GM21528 (cell line): ENCODE data around the gene EMD.
A peak's percentile ranks its signal among the peaks of the same experiment; 100 is the strongest.

ENCODE experiments used
- ATAC-seq: cut with Tn5 transposase; IDR thresholded peaks from one replicate; pipeline ENCODE4 v1.9.1; 2021; ENCODE audit warnings: mild to moderate bottlenecking, moderate library complexity; ENCODE audit not compliant: unreplicated experiment, low FRiP score

EMD gene

DNA sequence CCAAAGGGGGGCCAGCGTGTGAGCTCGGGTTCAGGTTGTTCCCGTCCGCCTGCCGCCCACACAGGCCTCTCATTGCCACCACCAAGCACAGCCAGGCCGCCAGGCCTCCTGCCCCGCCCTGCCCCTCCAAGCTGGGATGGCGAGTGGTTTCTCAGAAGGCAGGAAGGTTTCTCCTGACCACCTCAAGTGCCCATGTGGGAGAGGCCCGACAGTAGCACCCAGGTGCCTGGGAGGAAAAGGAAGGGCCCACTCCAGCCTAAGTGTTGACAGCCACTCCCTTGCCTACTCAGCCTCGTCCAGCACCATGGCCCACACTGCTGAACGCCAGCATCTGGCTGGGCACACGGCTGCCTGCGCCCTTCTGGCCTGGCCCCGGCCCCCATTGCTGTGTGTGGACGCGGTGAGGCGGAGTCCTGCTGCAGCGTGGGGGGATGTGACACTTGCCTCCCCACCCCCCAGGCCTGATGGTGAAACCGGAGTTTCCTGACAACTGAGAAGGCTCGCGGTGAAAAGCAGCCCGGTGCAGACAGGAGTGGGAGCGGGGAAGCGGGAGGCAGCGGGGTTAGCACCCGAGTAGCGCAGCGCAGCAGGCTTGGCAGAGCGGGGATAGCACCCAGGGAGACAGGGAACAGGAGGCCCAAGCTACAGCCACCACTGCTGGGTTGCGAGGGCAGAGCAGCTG is 23.9 kb upstream of the EMD start:
- no peak for ATAC-seq

- no peak for ATAC-seq
These were observed 23.3 kb upstream of the EMD start for GRCh38 chrX:154355776-154356140.

- ATAC-seq: no peak
These were observed 22.5 kb upstream of the EMD start for GRCh38 chrX:154356596-154356995.

GRCh38 chrX:154357205-154357604 is 21.9 kb upstream of the EMD start:
- ATAC-seq: no peak

GRCh38 chrX:154358011-154358410 is 21.1 kb upstream of the EMD start:
- ATAC-seq: no peak

- no peak for ATAC-seq
These were observed 20.3 kb upstream of the EMD start for GRCh38 chrX:154358829-154359228.

DNA sequence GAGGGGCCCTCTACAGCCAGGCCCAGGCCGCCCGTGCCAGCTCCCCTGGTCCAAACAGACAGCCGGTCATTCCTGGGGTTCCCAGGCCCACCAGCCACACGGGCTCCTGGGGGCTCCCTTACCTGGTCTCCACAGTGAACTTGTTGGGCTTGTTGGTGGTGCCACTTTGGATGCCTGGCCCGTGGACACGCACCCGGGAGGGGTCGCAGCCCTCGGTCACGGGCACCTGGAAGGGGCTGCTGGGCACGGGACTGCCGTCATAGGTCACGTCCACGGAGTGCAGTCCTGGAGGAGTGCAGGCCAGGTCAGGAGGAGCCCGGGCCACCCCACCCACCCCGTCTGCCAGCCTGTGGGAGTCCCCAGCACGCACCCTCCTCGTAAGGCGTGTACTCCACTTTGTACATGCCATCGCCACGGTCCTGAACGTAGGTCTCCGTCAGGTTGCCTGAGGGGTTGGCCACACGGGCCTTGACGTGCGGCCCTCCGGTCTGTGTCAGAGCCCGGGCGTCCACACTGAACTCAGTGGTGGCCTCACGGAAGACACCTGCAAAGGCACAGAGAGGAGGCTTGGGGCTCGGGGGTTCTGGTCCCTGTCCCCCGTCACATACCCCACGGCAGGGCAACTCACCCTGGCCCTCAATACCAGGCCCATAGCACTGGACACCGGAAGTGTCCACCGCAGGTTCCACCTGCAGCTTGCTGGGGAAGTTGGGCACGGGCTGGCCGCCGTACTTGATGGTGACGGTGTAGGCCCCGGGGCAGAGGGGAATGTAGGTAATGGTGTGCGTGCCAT is 19.5 kb upstream of the EMD start:
- no peak for ATAC-seq

GRCh38 chrX:154360155-154360713 is 18.9 kb upstream of the EMD start:
- no peak for ATAC-seq

- ATAC-seq: no peak
These were observed 16.9 kb upstream of the EMD start for GRCh38 chrX:154362085-154362742.

DNA sequence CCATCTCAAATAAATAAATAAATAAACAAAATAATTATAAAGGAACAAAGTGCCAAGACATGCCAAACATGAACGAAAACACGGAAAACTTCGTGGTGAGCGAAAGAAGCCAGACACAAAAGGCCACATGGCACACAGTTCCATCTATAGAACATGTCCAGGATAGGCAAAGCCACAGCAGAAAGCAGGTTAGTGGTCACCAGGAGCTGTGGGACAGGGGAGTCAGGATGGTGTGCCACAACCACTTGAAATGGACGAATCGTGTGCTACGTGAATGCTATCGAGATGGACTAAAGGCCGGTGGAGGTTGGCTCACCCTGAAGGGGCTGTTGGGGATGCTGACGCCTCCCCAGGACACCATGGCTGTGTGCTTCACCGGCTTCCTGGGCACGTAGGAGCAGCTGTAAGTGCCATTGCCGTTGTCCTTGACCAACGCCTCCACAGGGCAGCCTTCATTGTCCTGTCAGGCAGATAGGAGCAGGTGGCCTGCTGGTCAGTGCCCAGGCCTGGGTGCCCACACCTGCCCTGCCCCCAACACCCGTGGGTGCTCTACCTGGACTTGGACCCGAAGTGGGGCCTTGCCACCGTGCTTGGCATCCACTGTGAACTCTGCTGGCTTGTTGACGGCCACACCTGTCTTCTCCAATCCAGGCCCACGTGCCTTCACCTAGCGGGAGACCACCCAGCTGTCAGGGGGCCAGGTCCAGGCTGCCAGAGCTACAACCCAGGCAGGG is 15.2 kb upstream of the EMD start:
- ATAC-seq: no peak

DNA sequence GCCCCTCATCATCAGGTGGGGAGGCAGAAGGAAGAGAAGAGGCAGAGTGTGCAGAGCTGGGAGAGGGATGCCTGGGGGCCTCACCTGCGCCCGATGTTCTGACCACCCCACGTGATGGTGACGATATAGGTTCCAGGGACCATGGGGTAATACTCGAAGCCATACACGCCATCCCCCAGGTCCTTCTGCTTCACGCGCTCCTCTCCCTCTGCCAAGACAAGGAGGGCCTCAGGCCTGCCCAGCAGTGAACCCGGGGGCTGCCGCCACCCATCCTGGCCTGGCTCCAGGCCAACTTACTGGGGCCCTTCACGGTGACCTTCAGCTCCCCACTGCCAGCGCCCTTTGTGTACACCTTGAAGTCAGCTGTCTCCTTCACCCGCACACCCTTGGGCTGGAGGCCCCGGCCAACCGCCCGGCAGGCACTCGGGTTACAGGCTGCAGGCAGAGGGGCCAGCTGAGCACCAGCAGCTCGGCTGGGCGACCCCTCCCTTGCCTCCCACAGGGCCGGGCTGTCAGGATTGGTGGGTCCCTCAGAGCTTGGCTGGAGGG is 14.0 kb upstream of the EMD start:
- ATAC-seq: no peak

DNA sequence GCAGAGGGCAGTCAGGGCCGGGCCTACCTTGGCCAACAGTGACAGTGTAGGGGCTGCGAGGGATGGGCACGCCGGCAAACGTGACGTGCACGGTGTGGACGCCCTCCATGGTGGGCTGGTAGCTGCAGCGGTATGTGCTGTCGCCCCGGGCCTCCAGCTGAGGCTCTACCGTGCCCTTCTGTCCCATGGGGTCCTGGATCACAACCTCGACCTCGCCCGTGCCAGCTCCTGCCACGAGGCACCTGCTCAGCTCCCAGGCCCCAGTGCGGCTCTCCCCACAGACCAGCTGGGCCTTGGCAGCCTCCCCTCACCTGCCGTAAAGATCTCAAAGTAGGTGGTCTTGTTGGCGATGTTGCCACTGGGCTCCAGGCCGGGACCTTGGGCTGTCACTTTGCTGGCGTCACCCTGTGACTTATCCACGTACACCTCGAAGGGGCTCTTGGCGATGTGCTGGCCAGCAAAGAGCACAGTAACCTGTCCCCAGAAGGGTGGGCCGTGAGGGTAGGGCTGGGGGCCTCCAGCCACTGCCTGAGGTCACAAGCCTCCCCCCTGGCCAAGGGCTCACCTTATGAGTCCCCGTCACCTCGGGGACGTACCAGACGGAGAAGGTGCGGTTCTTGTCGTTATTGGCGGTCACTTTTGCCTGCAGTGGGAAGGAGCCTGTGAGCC is 13.0 kb upstream of the EMD start:
- ATAC-seq: no peak

DNA sequence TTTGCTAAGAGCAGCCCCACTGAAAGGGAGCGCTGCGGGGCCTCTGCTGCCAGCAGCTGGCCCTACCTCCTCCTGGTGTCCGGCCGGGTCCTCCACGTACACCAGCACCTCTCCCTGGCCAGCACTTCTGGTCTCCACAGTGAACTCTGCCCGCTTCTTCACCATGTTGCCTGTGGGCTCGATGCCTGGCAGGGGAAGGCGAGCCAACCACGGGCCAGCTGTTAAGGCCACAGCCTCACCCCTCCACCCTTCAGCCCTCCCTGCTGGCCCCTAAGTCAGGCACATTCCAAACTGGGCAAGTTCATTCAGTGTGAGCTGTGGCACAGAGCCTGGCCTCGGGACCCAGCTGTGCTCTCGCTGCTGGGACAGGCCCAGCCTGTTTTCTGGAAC is 12.4 kb upstream of the EMD start:
- ATAC-seq: no peak

- ATAC-seq: no peak
These were observed 11.4 kb upstream of the EMD start for GRCh38 chrX:154367474-154368308.

GRCh38 chrX:154368630-154369448 is 10.3 kb upstream of the EMD start:
- peak; percentile 29 for ATAC-seq

- ATAC-seq: no peak
These were observed 9.4 kb upstream of the EMD start for GRCh38 chrX:154369449-154370299.

- no peak for ATAC-seq
These were observed 8.6 kb upstream of the EMD start for GRCh38 chrX:154370300-154371016.
